ENCODE data around the gene CAND1.

DNA sequence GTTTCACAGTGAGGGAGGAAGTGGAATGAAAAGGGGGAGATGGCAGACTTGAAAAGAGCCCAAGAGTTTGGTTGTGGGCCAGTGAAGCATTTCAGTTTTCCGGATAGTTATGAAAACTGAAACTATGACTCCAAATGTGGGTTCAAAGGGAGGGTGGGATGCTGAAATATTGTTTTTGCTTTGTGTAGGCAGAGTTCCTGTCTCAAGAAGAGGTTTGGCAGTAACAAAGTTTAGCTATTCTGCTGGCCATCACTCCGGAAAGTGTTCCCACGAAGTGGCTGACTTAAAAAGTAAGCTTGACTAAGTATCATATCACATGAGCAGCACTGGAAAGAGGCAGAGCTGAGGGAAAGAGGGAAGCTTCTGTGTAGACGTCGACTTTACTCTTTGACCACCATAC is 85.2 kb downstream of the CAND1 start:
- TF ChIP-seq, protein P1, sequence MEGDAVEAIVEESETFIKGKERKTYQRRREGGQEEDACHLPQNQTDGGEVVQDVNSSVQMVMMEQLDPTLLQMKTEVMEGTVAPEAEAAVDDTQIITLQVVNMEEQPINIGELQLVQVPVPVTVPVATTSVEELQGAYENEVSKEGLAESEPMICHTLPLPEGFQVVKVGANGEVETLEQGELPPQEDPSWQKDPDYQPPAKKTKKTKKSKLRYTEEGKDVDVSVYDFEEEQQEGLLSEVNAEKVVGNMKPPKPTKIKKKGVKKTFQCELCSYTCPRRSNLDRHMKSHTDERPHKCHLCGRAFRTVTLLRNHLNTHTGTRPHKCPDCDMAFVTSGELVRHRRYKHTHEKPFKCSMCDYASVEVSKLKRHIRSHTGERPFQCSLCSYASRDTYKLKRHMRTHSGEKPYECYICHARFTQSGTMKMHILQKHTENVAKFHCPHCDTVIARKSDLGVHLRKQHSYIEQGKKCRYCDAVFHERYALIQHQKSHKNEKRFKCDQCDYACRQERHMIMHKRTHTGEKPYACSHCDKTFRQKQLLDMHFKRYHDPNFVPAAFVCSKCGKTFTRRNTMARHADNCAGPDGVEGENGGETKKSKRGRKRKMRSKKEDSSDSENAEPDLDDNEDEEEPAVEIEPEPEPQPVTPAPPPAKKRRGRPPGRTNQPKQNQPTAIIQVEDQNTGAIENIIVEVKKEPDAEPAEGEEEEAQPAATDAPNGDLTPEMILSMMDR (IDR thresholded peaks at IDR 0.05) = no peak
- no peak for TF ChIP-seq EZH2 (IDR thresholded peaks at IDR 0.05)
- TF ChIP-seq EZH2phosphoT487 (IDR thresholded peaks at IDR 0.05) = no peak
